ENCODE measurements around the gene PDGFB.

- TF ChIP-seq CTCF (IDR thresholded peaks at IDR 0.05) (no peak), POLR2AphosphoS5 (IDR thresholded peaks at IDR 0.05) (no peak), EP300 (IDR thresholded peaks at IDR 0.05) (no peak)
Measured at GRCh38 chr22:39292031-39292462, 47.3 kb upstream of the PDGFB start.
